Measurements from ENCODE around the gene PTPN11. TPM values are rescaled to one million over a fixed set of nuclear protein-coding genes. Genes with fewer than 3 reads are reported as not detected.

The PTPN11 gene
- total RNA-seq, 4 donors from 2014 or later: 124 to 245 (median 169) TPM

GRCh38 chr12:112532106-112532505 is 113.4 kb downstream of the PTPN11 start:
- no peak for TF ChIP-seq CTCF (IDR thresholded peaks at IDR 0.05; ENCODE audit: low read depth)

- TF ChIP-seq CTCF (IDR thresholded peaks at IDR 0.05; ENCODE audit: low read depth): no peak
Observed at GRCh38 chr12:112533528-112533927, 114.8 kb downstream of the PTPN11 start.

- no peak for TF ChIP-seq CTCF (IDR thresholded peaks at IDR 0.05; ENCODE audit: low read depth)
Observed at GRCh38 chr12:112535017-112535416, 116.3 kb downstream of the PTPN11 start.

- TF ChIP-seq CTCF (IDR thresholded peaks at IDR 0.05; ENCODE audit: low read depth): no peak
Observed at GRCh38 chr12:112535637-112536366, 117.1 kb downstream of the PTPN11 start.

- no peak for TF ChIP-seq CTCF (IDR thresholded peaks at IDR 0.05; ENCODE audit: low read depth)
Observed at GRCh38 chr12:112536367-112536730, 117.6 kb downstream of the PTPN11 start.

GRCh38 chr12:112537710-112538396 is 119.1 kb downstream of the PTPN11 start:
- no peak for TF ChIP-seq CTCF (IDR thresholded peaks at IDR 0.05; ENCODE audit: low read depth)

- no peak for TF ChIP-seq CTCF (IDR thresholded peaks at IDR 0.05; ENCODE audit: low read depth)
Observed at GRCh38 chr12:112538740-112539139, 120.0 kb downstream of the PTPN11 start.
